PFSK-1 (cell line): Measurements from ENCODE around the gene TMPRSS4.

Experiments
- POLR2AphosphoS5 ChIP-seq: IDR thresholded peaks from 2 replicates; pipeline ENCODE4 v1.6.1; 2012; ENCODE audit warnings: low read depth, mild to moderate bottlenecking, control low read depth, low read length, moderate library complexity
- REST ChIP-seq, 2 experiments: IDR thresholded peaks; 2 replicates each; pipeline versions ENCODE4 v1.6.1 to v1.8.0; 2011 to 2012; ENCODE audit warnings: low read depth in 2 of 2, low read length in 2 of 2, control low read depth in 1 of 2, inconsistent platforms in 1 of 2, mild to moderate bottlenecking in 1 of 2, moderate library complexity in 1 of 2; ENCODE audit not compliant: insufficient read depth in 1 of 2
- TAF1 ChIP-seq: IDR thresholded peaks from 2 replicates; pipeline ENCODE4 v1.6.1; 2012; ENCODE audit warnings: low read length, control low read depth, borderline replicate concordance; ENCODE audit not compliant: insufficient read depth

- TF ChIP-seq TAF1 (no peak), POLR2AphosphoS5 (no peak), REST (IDR thresholded peaks at IDR 0.05; ENCODE audit: insufficient read depth in 1 of 2, low read depth in 2 of 2, low read length in 2 of 2) (no peak)
Measured at GRCh38 chr11:118149493-118149892, 72.6 kb downstream of the TMPRSS4 start.
